ENCODE data around the gene ZNF787. TPM values are rescaled to one million over a fixed set of nuclear protein-coding genes. Genes with fewer than 3 reads are reported as not detected.
A peak's percentile ranks its signal among the peaks of the same experiment; 100 is the strongest.

The ZNF787 gene
- total and polyA plus RNA-seq, 10 of the 15 experiments (the other 5 are each of a cell fraction or from before 2014, with no cell fraction given): 0.23 to 39.9 (median 4.1) TPM

DNA sequence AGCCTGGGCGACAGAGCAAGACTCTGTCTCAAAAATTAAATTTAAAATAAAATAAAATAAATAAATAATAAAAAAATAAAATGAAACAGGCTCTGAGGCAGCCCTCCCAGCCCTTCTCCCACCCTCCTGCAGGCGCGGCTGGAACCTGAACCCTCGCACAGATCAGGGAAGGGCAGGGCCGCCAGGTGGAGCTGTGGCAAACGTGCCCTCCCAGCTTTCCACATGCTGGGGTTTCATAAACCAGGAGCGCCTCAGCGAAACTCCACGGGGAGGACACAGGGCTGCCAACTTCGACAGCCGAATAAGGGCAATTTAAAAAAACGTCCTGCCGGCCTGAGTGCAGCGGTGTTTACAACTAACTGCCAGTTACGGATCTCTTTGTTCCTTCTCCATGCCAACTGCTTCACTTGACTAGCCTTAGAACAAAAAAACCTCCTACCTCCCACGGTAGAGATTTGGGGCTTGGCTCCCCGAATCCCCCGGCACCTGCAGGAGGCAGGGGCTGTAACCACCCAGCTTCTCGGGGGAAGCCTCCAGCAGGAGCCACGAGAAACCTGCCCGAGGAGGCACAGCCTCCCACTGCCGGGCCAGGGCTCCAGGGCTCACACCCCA, 15.9 kb downstream of the ZNF787 start:
- ChIA-PET SMC1A (ENCODE audit: uncharacterized antibody, unreplicated experiment) (no interaction called here), POLR2A (no interaction called here), CTCF (interaction anchor here (0.6 to 1.5 kb wide), 10 partner anchors 26 to 1372 kb away, joined by 3 to 6 read pairs (median 4); no protein-coding TSS in a partner anchor), RAD21 (ENCODE audit: unreplicated experiment) (interaction anchor here (1.3 kb wide), 1 partner anchor 67 kb away, joined by 3 read pairs; no protein-coding TSS in a partner anchor)
- no peak for DNase-seq (ENCODE audit: low read depth, low spot score)
- Histone ChIP-seq H3K9me3 (replicated peaks; ENCODE audit: control insufficient read depth, insufficient read depth, low read length) (no peaks in the 10 kb centered on the region), H3K27me3 (replicated peaks in 1 of 2; ENCODE audit: control insufficient read depth in 2 of 2, insufficient read depth in 2 of 2, low read length in 1 of 2) (no peaks in the 10 kb centered on the region), H3K4me2 (ENCODE audit: control insufficient read depth, insufficient read depth) (peak overlapping the region; percentile 60; the same call in 1 of the 2 replicates), H3K36me3 (ENCODE audit: control insufficient read depth in 2 of 2, insufficient read depth in 2 of 2, low read length in 1 of 2) (peaks cover 0 to 16% of the 10 kb centered on the region in 2 experiments; a peak in 3 of 4 replicates), H3K79me2 (ENCODE audit: control insufficient read depth, insufficient read depth, low read length) (peaks cover 46% of the 10 kb centered on the region), H3K4me1 (ENCODE audit: control insufficient read depth, insufficient read depth, low read length) (peaks cover 12% of the 10 kb centered on the region), H2AFZ (ENCODE audit: control insufficient read depth, low read depth, low read length) (no peak overlapping the region), H3K4me3 (no peak overlapping the region), H4K20me1 (ENCODE audit: control insufficient read depth, insufficient read depth) (no peaks in the 10 kb centered on the region; the same call in 1 of the 2 replicates), H3K27ac (ENCODE audit: control insufficient read depth, insufficient read depth) (no peak overlapping the region), H3K9ac (ENCODE audit: control insufficient read depth, insufficient read depth, low read length) (no peak overlapping the region)
- peak; percentile 79 for ATAC-seq
- WGBS (ENCODE audit: insufficient coverage, insufficient replicate concordance, low lambda C conversion rate, missing lambda C conversion rate): 40% methylated on average over 22 of the region's 22 CpGs
- in situ Hi-C loops (cut with MboI): no loop called here
- FAIRE-seq: no peak
- intact Hi-C loops (cut with micrococcal nuclease; ENCODE audit: unreplicated experiment): no loop called here
- BruUV-seq (replicated peaks): no TSS peak
- TF ChIP-seq ZNF274 (IDR thresholded peaks at IDR 0.05; ENCODE audit: insufficient read depth, insufficient read length): no peak
- TF ChIP-seq, protein P1, sequence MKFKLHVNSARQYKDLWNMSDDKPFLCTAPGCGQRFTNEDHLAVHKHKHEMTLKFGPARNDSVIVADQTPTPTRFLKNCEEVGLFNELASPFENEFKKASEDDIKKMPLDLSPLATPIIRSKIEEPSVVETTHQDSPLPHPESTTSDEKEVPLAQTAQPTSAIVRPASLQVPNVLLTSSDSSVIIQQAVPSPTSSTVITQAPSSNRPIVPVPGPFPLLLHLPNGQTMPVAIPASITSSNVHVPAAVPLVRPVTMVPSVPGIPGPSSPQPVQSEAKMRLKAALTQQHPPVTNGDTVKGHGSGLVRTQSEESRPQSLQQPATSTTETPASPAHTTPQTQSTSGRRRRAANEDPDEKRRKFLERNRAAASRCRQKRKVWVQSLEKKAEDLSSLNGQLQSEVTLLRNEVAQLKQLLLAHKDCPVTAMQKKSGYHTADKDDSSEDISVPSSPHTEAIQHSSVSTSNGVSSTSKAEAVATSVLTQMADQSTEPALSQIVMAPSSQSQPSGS (IDR thresholded peaks at IDR 0.05; ENCODE audit: low read length): no peak
- TF ChIP-seq, protein P2, sequence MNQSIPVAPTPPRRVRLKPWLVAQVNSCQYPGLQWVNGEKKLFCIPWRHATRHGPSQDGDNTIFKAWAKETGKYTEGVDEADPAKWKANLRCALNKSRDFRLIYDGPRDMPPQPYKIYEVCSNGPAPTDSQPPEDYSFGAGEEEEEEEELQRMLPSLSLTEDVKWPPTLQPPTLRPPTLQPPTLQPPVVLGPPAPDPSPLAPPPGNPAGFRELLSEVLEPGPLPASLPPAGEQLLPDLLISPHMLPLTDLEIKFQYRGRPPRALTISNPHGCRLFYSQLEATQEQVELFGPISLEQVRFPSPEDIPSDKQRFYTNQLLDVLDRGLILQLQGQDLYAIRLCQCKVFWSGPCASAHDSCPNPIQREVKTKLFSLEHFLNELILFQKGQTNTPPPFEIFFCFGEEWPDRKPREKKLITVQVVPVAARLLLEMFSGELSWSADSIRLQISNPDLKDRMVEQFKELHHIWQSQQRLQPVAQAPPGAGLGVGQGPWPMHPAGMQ (IDR thresholded peaks at IDR 0.05; ENCODE audit: borderline replicate concordance): no peak
- TF ChIP-seq, protein P3, sequence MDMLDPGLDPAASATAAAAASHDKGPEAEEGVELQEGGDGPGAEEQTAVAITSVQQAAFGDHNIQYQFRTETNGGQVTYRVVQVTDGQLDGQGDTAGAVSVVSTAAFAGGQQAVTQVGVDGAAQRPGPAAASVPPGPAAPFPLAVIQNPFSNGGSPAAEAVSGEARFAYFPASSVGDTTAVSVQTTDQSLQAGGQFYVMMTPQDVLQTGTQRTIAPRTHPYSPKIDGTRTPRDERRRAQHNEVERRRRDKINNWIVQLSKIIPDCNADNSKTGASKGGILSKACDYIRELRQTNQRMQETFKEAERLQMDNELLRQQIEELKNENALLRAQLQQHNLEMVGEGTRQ (IDR thresholded peaks at IDR 0.05; ENCODE audit: borderline replicate concordance, low read depth, low read length): no peak
- TF ChIP-seq, protein P4, sequence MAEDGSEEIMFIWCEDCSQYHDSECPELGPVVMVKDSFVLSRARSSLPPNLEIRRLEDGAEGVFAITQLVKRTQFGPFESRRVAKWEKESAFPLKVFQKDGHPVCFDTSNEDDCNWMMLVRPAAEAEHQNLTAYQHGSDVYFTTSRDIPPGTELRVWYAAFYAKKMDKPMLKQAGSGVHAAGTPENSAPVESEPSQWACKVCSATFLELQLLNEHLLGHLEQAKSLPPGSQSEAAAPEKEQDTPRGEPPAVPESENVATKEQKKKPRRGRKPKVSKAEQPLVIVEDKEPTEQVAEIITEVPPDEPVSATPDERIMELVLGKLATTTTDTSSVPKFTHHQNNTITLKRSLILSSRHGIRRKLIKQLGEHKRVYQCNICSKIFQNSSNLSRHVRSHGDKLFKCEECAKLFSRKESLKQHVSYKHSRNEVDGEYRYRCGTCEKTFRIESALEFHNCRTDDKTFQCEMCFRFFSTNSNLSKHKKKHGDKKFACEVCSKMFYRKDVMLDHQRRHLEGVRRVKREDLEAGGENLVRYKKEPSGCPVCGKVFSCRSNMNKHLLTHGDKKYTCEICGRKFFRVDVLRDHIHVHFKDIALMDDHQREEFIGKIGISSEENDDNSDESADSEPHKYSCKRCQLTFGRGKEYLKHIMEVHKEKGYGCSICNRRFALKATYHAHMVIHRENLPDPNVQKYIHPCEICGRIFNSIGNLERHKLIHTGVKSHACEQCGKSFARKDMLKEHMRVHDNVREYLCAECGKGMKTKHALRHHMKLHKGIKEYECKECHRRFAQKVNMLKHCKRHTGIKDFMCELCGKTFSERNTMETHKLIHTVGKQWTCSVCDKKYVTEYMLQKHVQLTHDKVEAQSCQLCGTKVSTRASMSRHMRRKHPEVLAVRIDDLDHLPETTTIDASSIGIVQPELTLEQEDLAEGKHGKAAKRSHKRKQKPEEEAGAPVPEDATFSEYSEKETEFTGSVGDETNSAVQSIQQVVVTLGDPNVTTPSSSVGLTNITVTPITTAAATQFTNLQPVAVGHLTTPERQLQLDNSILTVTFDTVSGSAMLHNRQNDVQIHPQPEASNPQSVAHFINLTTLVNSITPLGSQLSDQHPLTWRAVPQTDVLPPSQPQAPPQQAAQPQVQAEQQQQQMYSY (CRISPR knock-in tag; IDR thresholded peaks at IDR 0.05): no peak
- no peak for TF ChIP-seq NFIC (IDR thresholded peaks at IDR 0.05; ENCODE audit: low read depth, low read length)
- TF ChIP-seq SMAD1 (IDR thresholded peaks at IDR 0.05; ENCODE audit: low read depth, partially characterized antibody): no peak
- TF ChIP-seq PAX5 (IDR thresholded peaks at IDR 0.05; ENCODE audit: borderline replicate concordance, low read depth, low read length): 0 out of 2 replicates have a peak, but pooled peaks have one; percentile 35
- TF ChIP-seq ZNF384 (IDR thresholded peaks at IDR 0.05; ENCODE audit: borderline replicate concordance, low read depth, low read length): peak; percentile 71
- no peak for TF ChIP-seq ZBED1 (IDR thresholded peaks at IDR 0.05; ENCODE audit: borderline replicate concordance)
- no peak for TF ChIP-seq NBN (IDR thresholded peaks at IDR 0.05)
- TF ChIP-seq STAT1 (conservative IDR thresholded peaks at IDR 0.05): no peak
- no peak for TF ChIP-seq BCL11A (IDR thresholded peaks at IDR 0.05; ENCODE audit: low read depth, low read length)
- TF ChIP-seq SMC3 (IDR thresholded peaks at IDR 0.05; ENCODE audit: borderline replicate concordance, low read length): peak; percentile 52
- TF ChIP-seq SRF (IDR thresholded peaks at IDR 0.05; ENCODE audit: low read depth in 2 of 2, low read length in 2 of 2): 0 out of 4 replicates have a peak, but pooled peaks of 1 of the 2 experiments have one; percentile 18

All from GM12878 (cell line).